T-helper 17 cell (primary cell): ENCODE data around the gene SIRT6. TPM values are rescaled to one million over a fixed set of nuclear protein-coding genes. Genes with fewer than 3 reads are reported as not detected.
A peak's percentile ranks its signal among the peaks of the same experiment; 100 is the strongest.
"Not testable (repeated sequence)": the region's sequence is repeated elsewhere in the genome, so short reads cannot be mapped to it uniquely, and the experiment has no call there.

Experiments
- ATAC-seq: fragments of 150-1000 bp; cut with Tn5 transposase; 2 replicates; pipeline ENCODE4 v1.10.0; 2021; ENCODE audit warnings: mild to moderate bottlenecking, moderate library complexity
- DNase-seq, 3 donors: peaks; one replicate each; pipeline versions ENCODE4 v3.0.0 to v3.0.0-alpha.2; 2020 to 2021
- H3K9me3 ChIP-seq: one replicate; pipeline ENCODE4 v1.7.0; 2013; ENCODE audit warnings: low read length, mild to moderate bottlenecking; ENCODE audit not compliant: control insufficient read depth, poor library complexity, severe bottlenecking
- H3K27ac Mint-ChIP-seq: one replicate; pipeline ENCODE4 v1.8.0; 2022; ENCODE audit warnings: mild to moderate bottlenecking, moderate library complexity, mixed read lengths
- H3K27me3 Mint-ChIP-seq: one replicate; pipeline ENCODE4 v1.8.0; 2022; ENCODE audit warnings: mixed read lengths
- H3K36me3 Mint-ChIP-seq: one replicate; pipeline ENCODE4 v1.8.0; 2022; ENCODE audit warnings: low read depth, mixed read lengths
- H3K4me1 Mint-ChIP-seq: one replicate; pipeline ENCODE4 v1.8.0; 2022; ENCODE audit warnings: mild to moderate bottlenecking, mixed read lengths
- H3K4me3 Mint-ChIP-seq: one replicate; pipeline ENCODE4 v1.8.0; 2022; ENCODE audit warnings: mild to moderate bottlenecking, moderate library complexity, mixed read lengths
- total RNA-seq, 4 donors: library from RNA in 2 of 4; stranded (reverse) in 2 of 4; gene quantifications; one replicate each; pipeline ENCODE4 v1.2.3 and lab custom pipeline; 2022 to 2026

Gene SIRT6
- total RNA-seq, 2 donors from 2014 or later: 18.5 to 21.8 TPM

GRCh38 chr19:4151623-4152022, 30.7 kb downstream of the SIRT6 start:
- peaks cover 12% of the 10 kb centered on the region for H3K27me3 Mint-ChIP-seq
- H3K36me3 Mint-ChIP-seq: no peaks in the 10 kb centered on the region
- ATAC-seq (no peak), DNase-seq (no peak)
- H3K4me1 Mint-ChIP-seq: peaks cover 14% of the 10 kb centered on the region
- no peaks in the 10 kb centered on the region for H3K9me3 ChIP-seq
- no peak overlapping the region for H3K4me3 Mint-ChIP-seq
- H3K27ac Mint-ChIP-seq: no peak overlapping the region

DNA sequence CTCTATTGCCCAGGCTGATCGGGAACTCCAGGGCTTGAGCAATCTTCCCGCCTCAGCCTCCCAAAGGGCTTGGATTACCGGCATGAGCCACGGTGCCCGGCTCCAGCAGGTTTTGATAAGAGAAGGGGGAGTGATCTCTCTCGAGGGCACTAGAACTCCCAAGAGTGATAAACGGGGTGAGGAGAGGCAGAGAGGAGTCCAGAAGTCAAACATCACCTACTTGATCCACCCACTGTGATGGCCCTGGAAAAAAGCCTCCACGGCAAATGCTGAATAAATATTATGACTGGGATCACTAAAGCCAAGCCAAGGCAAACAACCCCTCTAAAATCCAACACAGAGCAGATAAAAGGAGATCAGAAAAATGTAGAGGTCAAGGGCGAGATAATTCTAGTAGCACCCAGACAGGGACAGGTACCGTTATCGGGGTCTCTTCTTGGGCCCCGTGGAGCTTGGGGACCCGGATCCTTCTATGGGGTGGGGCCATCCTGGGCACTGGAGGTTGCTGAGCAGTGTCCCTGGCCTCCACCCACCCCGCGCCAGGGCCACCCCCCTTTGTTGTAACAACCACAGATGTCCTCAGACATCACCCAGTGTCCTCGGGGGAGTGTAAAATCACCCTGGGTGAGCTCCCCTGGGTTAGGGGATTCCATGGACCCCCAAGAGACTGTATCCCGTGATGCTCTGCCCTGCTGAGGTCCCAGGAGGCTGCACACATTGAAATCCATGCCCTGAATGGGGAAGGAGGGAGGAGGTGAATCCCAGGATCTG, 32.7 kb downstream of the SIRT6 start:
- ATAC-seq: no peak
- Mint-ChIP-seq H3K27me3 (peaks cover 13% of the 10 kb centered on the region), H3K36me3 (peaks cover 2% of the 10 kb centered on the region), H3K4me1 (peaks cover 14% of the 10 kb centered on the region), H3K4me3 (no peak overlapping the region), H3K27ac (no peak overlapping the region)
- DNase-seq: no peak
- no peaks in the 10 kb centered on the region for H3K9me3 ChIP-seq

DNA sequence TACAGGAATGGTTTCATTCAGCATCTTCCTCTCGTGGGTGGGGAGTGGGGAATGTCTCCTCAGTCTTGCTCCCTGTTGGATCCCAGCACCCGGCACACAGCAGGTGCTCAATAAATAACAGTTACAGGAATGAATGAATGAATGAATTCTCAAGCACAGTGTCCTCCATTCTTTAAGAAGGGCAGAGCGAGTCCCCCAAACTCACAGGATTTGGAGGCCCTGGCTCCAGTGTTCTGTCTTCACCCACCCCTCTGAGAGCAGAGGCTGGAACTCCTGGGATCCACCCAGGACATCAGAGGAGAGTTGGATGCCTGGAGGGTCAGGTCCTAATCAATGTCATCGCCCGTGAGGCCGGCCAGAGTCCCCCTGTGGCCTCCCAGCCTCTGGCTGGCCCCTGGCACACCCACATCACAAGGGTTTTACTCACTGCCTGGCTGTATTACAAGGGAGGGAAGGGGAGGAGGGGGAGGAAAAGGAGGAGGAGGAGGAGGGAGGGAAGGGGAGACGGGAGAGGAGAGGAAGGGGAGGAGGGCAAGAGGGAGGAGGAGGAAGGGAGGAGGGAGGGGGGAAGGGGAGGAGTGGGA, 37.6 kb downstream of the SIRT6 start:
- Mint-ChIP-seq H3K27ac (no peak overlapping the region), H3K27me3 (peaks cover 19% of the 10 kb centered on the region), H3K4me3 (no peak overlapping the region), H3K36me3 (peaks cover 4% of the 10 kb centered on the region), H3K4me1 (peaks cover 4% of the 10 kb centered on the region)
- no peak for DNase-seq
- no peak for ATAC-seq
- no peaks in the 10 kb centered on the region for H3K9me3 ChIP-seq

GRCh38 chr19:4142916-4143315, 39.4 kb downstream of the SIRT6 start:
- not testable (repeated sequence) for DNase-seq, H3K4me3 Mint-ChIP-seq, ATAC-seq, H3K27ac Mint-ChIP-seq, H3K4me1 Mint-ChIP-seq, H3K36me3 Mint-ChIP-seq, H3K9me3 ChIP-seq
- H3K27me3 Mint-ChIP-seq: peaks cover 13% of the 10 kb centered on the region

GRCh38 chr19:4140237-4140711, 42.1 kb downstream of the SIRT6 start:
- no peaks in the 10 kb centered on the region for H3K9me3 ChIP-seq
- H3K27me3 Mint-ChIP-seq: peaks cover 13% of the 10 kb centered on the region
- peak overlapping the region; percentile 14 for H3K27ac Mint-ChIP-seq
- ATAC-seq (peak; percentile 81), DNase-seq (no peak)
- H3K4me1 Mint-ChIP-seq: peaks cover 8% of the 10 kb centered on the region
- peak overlapping the region; percentile 87 for H3K4me3 Mint-ChIP-seq
- H3K36me3 Mint-ChIP-seq: peaks cover 2% of the 10 kb centered on the region

DNA sequence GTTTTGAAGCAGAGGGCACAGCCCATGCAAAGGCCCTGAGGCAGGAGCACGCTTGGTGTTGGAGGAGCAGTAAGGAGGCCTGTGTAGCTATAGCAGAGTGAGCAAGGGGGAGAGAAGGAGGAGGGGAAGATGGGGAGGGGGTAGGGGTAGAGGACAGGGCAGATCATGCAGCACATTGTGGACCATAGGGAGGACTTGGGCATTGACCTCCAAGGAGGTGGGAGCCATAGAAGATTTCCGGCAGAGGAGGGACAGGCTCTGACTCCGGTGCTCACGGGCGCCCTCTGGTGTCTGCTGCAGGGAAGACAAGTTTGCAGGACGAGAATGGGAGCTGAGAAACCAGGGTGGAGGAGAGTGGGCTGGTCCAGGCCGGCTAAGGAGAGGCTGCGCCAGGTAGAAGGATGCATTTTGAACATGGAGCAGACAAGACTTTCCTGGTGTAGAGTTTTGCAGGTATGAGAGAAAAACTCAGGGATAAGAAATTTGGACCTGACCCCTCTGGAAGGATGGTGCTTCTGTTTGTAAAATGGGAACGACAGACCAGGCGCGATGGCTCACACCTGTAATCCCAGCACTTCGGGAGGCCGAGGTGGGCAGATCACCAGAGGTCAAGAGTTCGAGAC, 42.6 kb downstream of the SIRT6 start:
- peak overlapping the region; percentile 87 for H3K4me3 Mint-ChIP-seq

DNA sequence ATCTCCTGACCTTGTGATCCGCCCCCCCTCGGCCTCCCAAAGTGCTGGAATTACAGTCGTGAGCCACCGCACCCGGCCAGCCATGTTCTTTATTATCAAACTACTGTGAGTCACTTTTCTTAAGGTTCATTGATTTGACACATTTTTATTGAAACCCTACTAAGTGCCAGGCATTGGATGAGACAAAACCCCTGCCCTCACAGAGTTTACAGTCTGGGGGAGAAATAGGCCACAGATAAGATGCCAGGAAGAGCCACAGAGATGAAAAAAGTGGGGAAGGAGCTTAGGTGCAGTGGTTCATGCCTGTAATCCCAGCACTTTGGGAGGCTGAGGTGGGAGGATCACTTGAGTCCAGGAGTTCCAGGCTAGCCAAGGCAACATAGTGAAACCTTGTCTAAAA, 43.9 kb downstream of the SIRT6 start:
- H3K4me1 Mint-ChIP-seq: peaks cover 8% of the 10 kb centered on the region
- no peaks in the 10 kb centered on the region for H3K9me3 ChIP-seq
- no peak overlapping the region for H3K4me3 Mint-ChIP-seq
- H3K27me3 Mint-ChIP-seq: no peaks in the 10 kb centered on the region
- ATAC-seq (no peak), DNase-seq (no peak)
- no peak overlapping the region for H3K27ac Mint-ChIP-seq
- H3K36me3 Mint-ChIP-seq: no peaks in the 10 kb centered on the region

More for the DNA sequence above, 42.6 kb downstream of the SIRT6 start:
- DNase-seq (peak; percentile 70 to 88 (median 76)), ATAC-seq (peak; percentile 93)
- peaks cover 8% of the 10 kb centered on the region for H3K4me1 Mint-ChIP-seq
- H3K36me3 Mint-ChIP-seq: peaks cover 2% of the 10 kb centered on the region
- peak overlapping the region; percentile 14 for H3K27ac Mint-ChIP-seq
- no peaks in the 10 kb centered on the region for H3K9me3 ChIP-seq
- H3K27me3 Mint-ChIP-seq: peaks cover 13% of the 10 kb centered on the region

DNA sequence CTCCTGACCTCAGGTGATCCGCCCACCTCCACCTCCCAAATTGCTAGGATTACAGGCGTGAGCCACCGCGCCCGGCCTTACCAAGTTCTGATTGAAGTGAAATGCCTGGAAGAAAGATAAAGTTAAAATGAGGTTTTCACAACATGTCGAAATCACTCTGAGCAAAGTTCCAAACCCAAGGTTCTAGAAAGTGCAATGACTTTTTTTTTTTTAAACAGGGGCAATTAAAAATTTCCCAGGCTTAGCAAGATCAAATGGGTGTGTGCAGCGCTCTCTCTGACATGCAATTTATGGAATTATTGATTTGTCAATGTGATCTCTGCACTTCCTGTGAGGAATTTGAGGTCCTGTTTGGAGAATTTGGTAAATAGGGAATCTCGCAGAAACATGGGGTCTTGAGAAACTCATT, 45.7 kb downstream of the SIRT6 start:
- Mint-ChIP-seq H3K4me1 (peaks cover 8% of the 10 kb centered on the region), H3K27ac (no peak overlapping the region), H3K36me3 (no peaks in the 10 kb centered on the region), H3K4me3 (no peak overlapping the region), H3K27me3 (no peaks in the 10 kb centered on the region)
- no peaks in the 10 kb centered on the region for H3K9me3 ChIP-seq
- DNase-seq: no peak
- ATAC-seq: no peak

DNA sequence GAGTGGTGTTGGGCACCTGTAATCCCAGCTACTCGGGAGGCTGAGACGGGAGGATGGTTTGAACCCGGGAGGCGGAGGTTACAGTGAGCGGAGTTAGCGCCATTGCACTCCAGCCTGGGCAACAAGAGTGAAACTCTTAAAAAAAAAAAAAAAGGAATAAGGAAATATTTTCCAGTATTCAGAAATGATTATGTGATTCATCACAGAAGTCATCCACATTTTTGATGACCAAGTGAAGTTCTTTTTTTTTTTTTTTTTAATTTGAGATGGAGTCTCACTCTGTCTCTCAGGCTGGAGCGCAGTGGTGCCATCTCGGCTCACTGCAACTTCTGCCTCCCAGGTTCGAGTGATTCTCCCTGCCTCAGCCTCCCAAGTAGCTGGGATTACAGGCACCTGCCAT, 47.0 kb downstream of the SIRT6 start:
- not testable (repeated sequence) for H3K27ac Mint-ChIP-seq, H3K36me3 Mint-ChIP-seq, H3K27me3 Mint-ChIP-seq, DNase-seq, H3K9me3 ChIP-seq, ATAC-seq, H3K4me1 Mint-ChIP-seq, H3K4me3 Mint-ChIP-seq

DNA sequence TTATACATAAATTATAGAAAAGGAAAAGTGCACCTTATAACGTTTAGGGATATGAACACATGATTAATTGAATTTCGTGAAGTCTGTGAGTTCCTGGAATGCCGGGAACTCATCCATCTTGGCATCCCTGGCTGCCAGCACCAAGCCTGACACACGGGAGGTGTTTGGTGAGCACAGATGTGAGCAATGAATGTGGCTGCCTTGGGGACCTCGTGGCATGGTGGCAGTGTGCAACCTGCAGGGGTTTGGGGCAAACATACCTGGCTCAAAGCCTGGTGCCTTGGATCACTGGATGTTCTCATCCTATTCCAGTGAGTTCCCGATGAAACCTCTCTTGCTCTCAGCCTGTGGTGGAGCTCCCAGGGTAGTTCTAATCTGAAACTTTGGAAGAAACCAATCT, 48.0 kb downstream of the SIRT6 start:
- ATAC-seq (no peak), DNase-seq (no peak)
- Mint-ChIP-seq H3K36me3 (no peaks in the 10 kb centered on the region), H3K4me1 (peaks cover under 1% of the 10 kb centered on the region), H3K4me3 (no peak overlapping the region), H3K27ac (no peak overlapping the region), H3K27me3 (peaks cover 6% of the 10 kb centered on the region)
- no peaks in the 10 kb centered on the region for H3K9me3 ChIP-seq

GRCh38 chr19:4130744-4131438, 51.5 kb downstream of the SIRT6 start:
- no peaks in the 10 kb centered on the region for H3K36me3 Mint-ChIP-seq
- H3K27ac Mint-ChIP-seq: no peak overlapping the region
- no peak overlapping the region for H3K4me3 Mint-ChIP-seq
- peaks cover 6% of the 10 kb centered on the region for H3K27me3 Mint-ChIP-seq
- H3K9me3 ChIP-seq: no peaks in the 10 kb centered on the region
- ATAC-seq: no peak
- no peak for DNase-seq
- no peaks in the 10 kb centered on the region for H3K4me1 Mint-ChIP-seq

- H3K27ac Mint-ChIP-seq, H3K36me3 Mint-ChIP-seq, H3K4me3 Mint-ChIP-seq: not testable (repeated sequence)
These were observed 53.3 kb downstream of the SIRT6 start for GRCh38 chr19:4129050-4129449.

DNA sequence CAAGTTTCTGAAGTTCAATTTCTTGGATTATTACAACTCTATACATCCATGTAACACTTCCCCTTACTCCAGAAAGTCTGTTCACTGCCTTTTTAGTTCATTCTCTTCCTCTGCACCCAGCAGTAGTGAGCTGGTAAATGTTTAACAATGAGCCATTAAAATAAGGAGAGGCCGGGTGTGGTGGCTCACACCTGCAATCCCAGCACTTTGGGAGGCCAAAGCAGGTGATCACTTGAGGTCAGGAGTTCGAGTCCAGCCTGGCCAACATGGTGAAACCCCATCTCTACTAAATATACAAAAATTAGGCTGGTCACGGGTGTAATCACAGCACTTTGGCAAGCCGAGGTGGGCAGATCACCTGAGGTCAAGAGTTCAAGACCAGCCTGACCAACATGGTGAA, 55.0 kb downstream of the SIRT6 start:
- not testable (repeated sequence) for H3K36me3 Mint-ChIP-seq, H3K9me3 ChIP-seq, H3K27ac Mint-ChIP-seq, DNase-seq, ATAC-seq, H3K27me3 Mint-ChIP-seq, H3K4me3 Mint-ChIP-seq
- H3K4me1 Mint-ChIP-seq: peaks cover 15% of the 10 kb centered on the region

More at GRCh38 chr19:4129050-4129449, 53.3 kb downstream of the SIRT6 start:
- H3K4me1 Mint-ChIP-seq, H3K27me3 Mint-ChIP-seq, H3K9me3 ChIP-seq, ATAC-seq, DNase-seq: not testable (repeated sequence)
